NOMO-1 treated with dmso at 0.1 percent for 144 hours (cell line): ENCODE data around the gene EXT2.

Source experiments
- DNase-seq: peaks from one replicate; lab custom pipeline; 2025; ENCODE audit not compliant: unreplicated experiment; lab: John Stamatoyannopoulos, UW

Gene EXT2

DNA sequence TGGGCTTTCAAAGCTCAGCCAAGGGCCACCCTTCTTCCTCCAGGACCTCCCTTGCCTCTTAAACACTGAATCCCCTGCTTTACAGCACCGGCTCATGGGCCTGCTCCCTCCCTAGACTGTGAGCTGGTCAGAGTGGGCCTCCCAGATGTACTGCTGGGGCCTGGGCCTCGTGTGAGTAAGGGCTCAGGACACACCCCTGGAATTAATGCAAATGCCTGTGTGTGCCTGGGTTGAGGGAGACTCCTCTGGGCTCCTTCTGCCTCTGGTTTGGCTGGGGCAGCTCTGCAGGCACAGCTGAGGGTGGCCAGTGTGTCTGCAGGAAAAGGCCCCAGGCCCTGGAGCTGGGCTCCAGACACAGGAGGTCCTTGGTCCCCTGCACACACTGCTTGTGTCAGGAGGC, 190.3 kb downstream of the EXT2 start:
- no peak for DNase-seq

DNA sequence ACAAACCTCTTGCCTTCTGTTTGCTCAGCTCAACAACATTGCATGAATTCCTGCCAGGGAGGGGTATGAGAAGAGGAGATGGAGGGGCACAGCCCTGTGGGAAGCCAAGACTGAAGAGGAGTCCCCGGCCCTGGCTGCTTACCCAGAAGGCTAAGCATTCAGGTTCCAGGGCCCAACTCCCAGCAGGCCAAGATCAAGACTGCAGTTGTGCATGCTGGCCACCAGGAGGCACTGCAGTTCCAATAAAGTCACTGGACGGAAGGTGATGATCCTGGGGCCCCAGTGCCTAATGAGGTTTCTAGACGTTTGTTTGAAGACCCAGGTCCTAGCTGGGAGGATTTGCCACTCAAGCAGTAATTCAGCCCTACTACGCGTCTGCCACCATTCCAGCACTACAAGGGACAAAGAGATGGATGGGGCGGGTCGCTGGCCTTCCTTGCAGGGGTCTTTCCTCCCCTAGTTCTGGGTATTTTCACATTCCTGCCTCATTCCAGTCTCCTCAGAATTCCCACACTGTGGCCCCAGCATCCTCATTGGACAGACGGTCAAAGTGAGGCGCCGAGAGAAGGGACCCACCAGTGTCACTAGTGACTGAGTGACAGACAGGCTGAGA, 190.9 kb downstream of the EXT2 start:
- DNase-seq, result peak; percentile 34

DNA sequence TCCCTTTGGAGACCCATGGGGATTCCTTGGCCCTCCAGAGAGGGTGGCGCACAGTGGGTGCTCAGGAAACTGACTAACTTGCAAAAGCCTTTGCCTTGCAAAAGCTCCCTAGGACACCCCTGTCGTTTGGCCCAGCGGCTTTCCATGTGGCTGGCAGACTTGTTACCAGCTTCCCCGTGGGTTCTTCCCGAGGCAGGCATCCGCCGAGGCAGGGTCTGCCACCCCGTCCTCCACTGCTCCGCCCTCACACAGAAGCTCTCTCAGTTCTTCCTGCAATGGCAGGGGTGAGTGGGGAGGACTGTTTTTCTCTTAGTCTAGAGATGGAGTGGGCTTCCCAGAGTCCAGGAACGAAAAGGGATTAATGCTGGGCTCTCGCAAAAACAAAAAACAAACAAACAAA, 191.4 kb downstream of the EXT2 start:
- DNase-seq, result no peak

DNA sequence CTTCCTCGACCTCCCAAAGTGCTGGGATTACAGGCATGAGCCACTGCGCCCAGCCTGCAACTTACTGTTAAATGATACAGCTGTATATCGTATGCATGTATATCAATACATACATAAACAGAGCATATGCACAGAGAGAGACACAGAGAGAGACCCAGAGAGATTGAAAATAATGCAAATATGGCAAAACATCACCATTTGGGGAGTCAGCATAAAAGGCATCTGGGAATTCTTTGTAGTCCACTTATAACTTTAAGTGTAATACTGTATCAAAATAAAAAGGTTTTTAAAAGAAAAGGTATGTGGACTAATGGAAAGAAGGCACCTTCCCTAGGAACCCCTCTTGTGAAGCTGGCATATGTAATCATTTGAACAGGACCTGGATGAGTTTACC, 192.7 kb downstream of the EXT2 start:
- no peak for DNase-seq

DNA sequence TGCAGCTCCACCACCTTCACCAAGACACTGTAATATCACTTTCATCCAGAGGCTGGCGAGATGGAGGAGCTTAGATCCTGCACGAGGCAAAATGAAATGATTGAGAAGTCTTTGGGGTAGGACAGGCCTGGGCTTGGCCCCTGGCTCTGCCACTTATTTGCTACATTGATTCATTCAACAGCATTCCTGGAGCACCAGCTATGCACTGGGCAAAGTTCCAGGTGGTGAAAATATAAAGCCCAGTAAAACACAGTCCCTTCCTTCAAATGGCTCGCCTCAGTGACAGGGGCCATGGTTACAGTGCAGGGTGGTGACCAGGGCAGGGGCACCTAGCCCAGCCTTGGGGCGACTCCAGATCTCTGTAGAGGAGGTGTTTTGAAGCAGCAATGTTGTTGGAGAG, 194.7 kb downstream of the EXT2 start:
- no peak for DNase-seq
